B cell (primary cell): Measurements from ENCODE around the gene PXN. TPM values are rescaled to one million over a fixed set of nuclear protein-coding genes. Genes with fewer than 3 reads are reported as not detected.

ENCODE experiments used
- ATAC-seq: fragments of 200-7000 bp; cut with Tn5 transposase; one replicate; pipeline ENCODE4 v1.10.0; 2021; ENCODE audit warnings: low read depth, mild to moderate bottlenecking, moderate number of reproducible peaks, moderate library complexity
- CTCF ChIA-PET: fragments of 350-600 bp; sonication (Branson Sonifier 250); formaldehyde crosslinking; loops from one replicate; lab custom pipeline; 2021; ENCODE audit warnings: antibody characterized with exemption, inconsistent platforms; lab: Charles Lee
- POLR2A ChIA-PET: fragments of 350-600 bp; sonication (Branson Sonifier 250); formaldehyde crosslinking; loops from one replicate; lab custom pipeline; 2021; ENCODE audit warnings: antibody characterized with exemption; lab: Charles Lee
- DNase-seq: peaks from one replicate; pipeline ENCODE4 v3.0.0; 2013
- H2AFZ ChIP-seq: 2 replicates; pipeline ENCODE4 v1.6.1; 2012; ENCODE audit warnings: mild to moderate bottlenecking, low read depth, low read length; ENCODE audit not compliant: insufficient read depth, poor library complexity, severe bottlenecking
- H3K27ac ChIP-seq, 2 donors: 1 replicate in 1 of 2; 2 replicates in 1 of 2; pipeline ENCODE4 v1.5.1; 2012 to 2013; ENCODE audit warnings: low read length in 2 of 2, mild to moderate bottlenecking in 2 of 2, moderate library complexity in 1 of 2
- H3K27me3 ChIP-seq, 4 experiments: fragments of 200-600 bp in 1 of 4; sonication (generic) in 1 of 4; replicated peaks in 1 of 4; 1 replicate in 2 of 4; 2 replicates in 2 of 4; pipeline versions ENCODE4 v1.6.1 to v1.7.0; 2013 to 2016; ENCODE audit warnings: low read length in 3 of 4, mild to moderate bottlenecking in 2 of 4, mixed read lengths in 1 of 4, moderate library complexity in 1 of 4; ENCODE audit not compliant: insufficient read depth in 4 of 4, control insufficient read depth in 3 of 4; ENCODE audit errors: control extremely low read depth in 1 of 4
- H3K36me3 ChIP-seq, 2 experiments: replicated peaks in 1 of 2; 1 replicate in 1 of 2; 2 replicates in 1 of 2; pipeline versions ENCODE4 v1.6.1 to v1.7.1; 2013; ENCODE audit warnings: low read length in 1 of 2; ENCODE audit not compliant: insufficient read depth in 2 of 2, control insufficient read depth in 1 of 2; ENCODE audit errors: control extremely low read depth in 1 of 2, extremely low read depth in 1 of 2
- H3K4me1 ChIP-seq, 2 donors: fragments of 200-600 bp in 1 of 2; sonication (generic) in 1 of 2; 1 replicate in 1 of 2; 2 replicates in 1 of 2; pipeline versions ENCODE4 v1.5.1 to v1.6.1; 2013 to 2017; ENCODE audit warnings: low read length in 2 of 2; ENCODE audit not compliant: control insufficient read depth in 2 of 2, insufficient read depth in 2 of 2
- H3K4me2 ChIP-seq: replicated peaks from 2 replicates; pipeline ENCODE3; 2012; ENCODE audit warnings: mild to moderate bottlenecking, low read depth, low read length; ENCODE audit not compliant: poor library complexity, severe bottlenecking
- H3K4me3 ChIP-seq, 5 experiments: fragments of 200-600 bp in 1 of 5; sonication (generic) in 1 of 5; 1 replicate in 3 of 5; 2 replicates in 2 of 5; pipeline versions ENCODE4 v1.5.1 to v1.7.0; 2011 to 2016; ENCODE audit warnings: low read length in 4 of 5, mild to moderate bottlenecking in 4 of 5, low read depth in 2 of 5, control low read depth in 1 of 5, moderate library complexity in 1 of 5; ENCODE audit not compliant: insufficient read depth in 1 of 5; ENCODE audit errors: control extremely low read depth in 1 of 5, extremely low read depth in 1 of 5
- H3K79me2 ChIP-seq: fragments of 200-600 bp; sonication (generic); one replicate; pipeline ENCODE4 v1.6.0; 2016; ENCODE audit warnings: low read length; ENCODE audit not compliant: control insufficient read depth, insufficient read depth
- H3K9ac ChIP-seq: fragments of 200-600 bp; sonication (generic); 2 replicates; pipeline ENCODE4 v1.6.1; 2017; ENCODE audit warnings: mild to moderate bottlenecking, low read length, moderate library complexity
- H3K9me3 ChIP-seq, 3 donors: one replicate each; pipeline versions ENCODE4 v1.6.1 to v1.7.1; 2013; ENCODE audit warnings: low read length in 2 of 3; ENCODE audit not compliant: control insufficient read depth in 2 of 3, insufficient read depth in 1 of 3; ENCODE audit errors: control extremely low read depth in 1 of 3
- H4K20me1 ChIP-seq: 2 replicates; pipeline ENCODE4 v1.6.0; 2012; ENCODE audit warnings: mild to moderate bottlenecking, low read length; ENCODE audit not compliant: insufficient read depth, control insufficient read depth, poor library complexity, severe bottlenecking
- H3K27ac Mint-ChIP-seq: one replicate; pipeline ENCODE4 v1.8.0; 2021; ENCODE audit warnings: mixed read lengths
- H3K27me3 Mint-ChIP-seq: one replicate; pipeline ENCODE4 v1.8.0; 2021; ENCODE audit warnings: mixed read lengths
- H3K4me1 Mint-ChIP-seq: one replicate; pipeline ENCODE4 v1.8.0; 2021; ENCODE audit warnings: mixed read lengths
- H3K4me3 Mint-ChIP-seq: one replicate; pipeline ENCODE4 v1.8.0; 2021; ENCODE audit warnings: mixed read lengths
- H3K9me3 Mint-ChIP-seq: one replicate; pipeline ENCODE4 v1.8.0; 2022; ENCODE audit warnings: mixed read lengths; ENCODE audit not compliant: insufficient read depth
- EZH2 ChIP-seq: IDR thresholded peaks from 2 replicates; pipeline ENCODE4 v1.6.1; 2012; ENCODE audit warnings: borderline replicate concordance, low read depth, mild to moderate bottlenecking, moderate library complexity, low read length; ENCODE audit not compliant: insufficient read depth, poor library complexity, severe bottlenecking
- WGBS: methylation state at CpG from one replicate; pipeline ENCODE4 v1.1.5; 2013; ENCODE audit warnings: missing lambda C conversion rate; ENCODE audit not compliant: insufficient coverage; 5-methylcytosine and 5-hydroxymethylcytosine counted together
- intact Hi-C: fragments of 100-400 bp; cut with micrococcal nuclease; formaldehyde crosslinking; loops from one replicate; pipeline ENCODE4 v1.10.0; 2022
- polyA plus RNA-seq: library from polyadenylated mRNA; depleted of rRNA; stranded (reverse); fragments of >200 nt; gene quantifications from 2 replicates; pipeline ENCODE4 v1.2.3, GENCODE V29; 2012
- total RNA-seq, 2 donors: library from RNA; stranded (reverse); fragments of 120-200 nt in 1 of 2; gene quantifications; 1 replicate in 1 of 2; 2 replicates in 1 of 2; pipeline versions ENCODE4 v1.2.3 to v1.2.4, GENCODE V29; 2013 to 2022
- TF ChIP-seq, protein P1 (sequence below): fragments of 200-600 bp; IDR thresholded peaks from one replicate; pipeline ENCODE4 v1.8.0; 2022; ENCODE audit warnings: antibody characterized with exemption, mild to moderate bottlenecking

Gene PXN
- total and polyA plus RNA-seq, 2 donors (not counting 1 experiment from before 2014, with no cell fraction given) = 2.0 to 3.1 TPM

DNA sequence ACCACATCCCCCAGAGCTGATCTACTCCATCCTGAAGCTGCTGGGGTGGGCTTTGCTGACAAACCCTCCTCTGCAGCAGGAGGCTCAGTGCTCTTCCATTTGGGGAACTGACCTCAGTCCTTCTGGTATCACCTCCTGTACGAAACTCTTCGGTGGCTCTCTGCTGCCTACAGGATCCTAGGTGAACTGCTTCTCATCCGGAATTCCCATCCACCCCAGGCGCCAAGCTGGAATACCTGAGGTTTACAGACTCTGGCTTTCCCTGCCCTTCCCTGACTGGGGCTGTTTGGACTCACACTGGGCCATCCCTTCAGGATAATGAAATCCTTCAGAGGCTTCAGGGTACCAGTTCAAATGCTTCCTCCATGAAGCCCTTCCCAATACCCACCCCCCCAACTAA, 97.2 kb downstream of the PXN start:
- Mint-ChIP-seq H3K4me3 (no peak overlapping the region), H3K27ac (no peak overlapping the region), H3K9me3 (no peaks in the 10 kb centered on the region), H3K4me1 (peaks cover 2% of the 10 kb centered on the region), H3K27me3 (no peaks in the 10 kb centered on the region)
- Histone ChIP-seq H3K9ac (no peak overlapping the region), H3K27ac (no peak overlapping the region), H3K79me2 (peaks cover 3% of the 10 kb centered on the region), H3K36me3 (peaks cover 9 to 60% of the 10 kb centered on the region in 2 experiments), H3K4me2 (no peak overlapping the region), H3K27me3 (no peaks in the 10 kb centered on the region), H3K4me1 (peaks cover 0 to 4% of the 10 kb centered on the region in 2 donors), H4K20me1 (no peaks in the 10 kb centered on the region), H3K4me3 (no peak overlapping the region), H3K9me3 (no peaks in the 10 kb centered on the region), H2AFZ (no peak overlapping the region)
- ChIA-PET CTCF (no interaction called here), POLR2A (no interaction called here)
- no peak for DNase-seq
- intact Hi-C loops = no loop called here
- 100% methylated on average over 4 of the region's 4 CpGs for WGBS
- ATAC-seq = no peak
- TF ChIP-seq, protein P1, sequence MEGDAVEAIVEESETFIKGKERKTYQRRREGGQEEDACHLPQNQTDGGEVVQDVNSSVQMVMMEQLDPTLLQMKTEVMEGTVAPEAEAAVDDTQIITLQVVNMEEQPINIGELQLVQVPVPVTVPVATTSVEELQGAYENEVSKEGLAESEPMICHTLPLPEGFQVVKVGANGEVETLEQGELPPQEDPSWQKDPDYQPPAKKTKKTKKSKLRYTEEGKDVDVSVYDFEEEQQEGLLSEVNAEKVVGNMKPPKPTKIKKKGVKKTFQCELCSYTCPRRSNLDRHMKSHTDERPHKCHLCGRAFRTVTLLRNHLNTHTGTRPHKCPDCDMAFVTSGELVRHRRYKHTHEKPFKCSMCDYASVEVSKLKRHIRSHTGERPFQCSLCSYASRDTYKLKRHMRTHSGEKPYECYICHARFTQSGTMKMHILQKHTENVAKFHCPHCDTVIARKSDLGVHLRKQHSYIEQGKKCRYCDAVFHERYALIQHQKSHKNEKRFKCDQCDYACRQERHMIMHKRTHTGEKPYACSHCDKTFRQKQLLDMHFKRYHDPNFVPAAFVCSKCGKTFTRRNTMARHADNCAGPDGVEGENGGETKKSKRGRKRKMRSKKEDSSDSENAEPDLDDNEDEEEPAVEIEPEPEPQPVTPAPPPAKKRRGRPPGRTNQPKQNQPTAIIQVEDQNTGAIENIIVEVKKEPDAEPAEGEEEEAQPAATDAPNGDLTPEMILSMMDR = no peak
- no peak for TF ChIP-seq EZH2

DNA sequence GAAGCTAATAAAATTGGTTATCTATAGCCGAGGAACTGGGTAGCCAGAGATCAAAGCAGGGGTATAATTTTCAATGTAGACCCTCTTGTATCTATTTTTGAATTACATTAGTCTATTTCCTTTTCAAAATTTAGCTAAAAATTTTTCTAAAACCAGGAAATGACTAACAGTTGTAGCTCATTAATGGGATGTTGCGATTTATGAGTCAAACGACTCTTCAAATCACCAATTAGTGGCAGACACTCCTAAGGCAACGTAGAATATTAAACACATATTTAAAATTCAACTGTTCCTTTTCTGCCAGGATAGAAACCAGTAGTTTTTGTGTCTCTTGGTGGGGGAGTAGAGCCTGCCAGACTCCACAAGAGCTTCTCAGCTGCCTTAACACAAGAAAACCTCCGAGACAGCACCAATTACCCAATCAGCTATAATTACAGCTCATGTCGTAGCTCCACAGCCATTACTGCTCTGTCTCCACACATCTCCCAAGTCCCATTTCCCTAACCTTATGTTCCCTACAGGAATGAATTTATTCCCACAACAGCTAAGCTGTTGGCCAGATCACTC, 97.9 kb downstream of the PXN start:
- Histone ChIP-seq H3K27me3 (no peaks in the 10 kb centered on the region), H2AFZ (no peak overlapping the region), H3K27ac (no peak overlapping the region), H3K36me3 (peaks cover 9 to 59% of the 10 kb centered on the region in 2 experiments), H3K4me1 (peaks cover 0 to 4% of the 10 kb centered on the region in 2 donors), H3K79me2 (peaks cover 3% of the 10 kb centered on the region), H4K20me1 (no peaks in the 10 kb centered on the region), H3K4me2 (no peak overlapping the region), H3K4me3 (no peak overlapping the region), H3K9ac (no peak overlapping the region), H3K9me3 (no peaks in the 10 kb centered on the region)
- ATAC-seq (no peak), DNase-seq (no peak)
- Mint-ChIP-seq H3K4me1 (peaks cover 2% of the 10 kb centered on the region), H3K4me3 (no peak overlapping the region), H3K27ac (no peak overlapping the region), H3K9me3 (no peaks in the 10 kb centered on the region), H3K27me3 (no peaks in the 10 kb centered on the region)
- ChIA-PET POLR2A (no interaction called here), CTCF (interaction anchor here (1.0 to 2.3 kb wide), 2 partner anchors 9 to 60 kb away, joined by 5 to 6 read pairs; no protein-coding TSS in a partner anchor)
- 87% methylated on average over 2 of the region's 6 CpGs for WGBS
- intact Hi-C loops = no loop called here
- no peak for TF ChIP-seq EZH2
- TF ChIP-seq, protein P1 = no peak
